Raji (cell line): ENCODE results near the gene HS3ST6.

Experiments
- POLR2A ChIP-seq: IDR thresholded peaks from 2 replicates; pipeline ENCODE4 v1.6.1; 2011; ENCODE audit warnings: low read depth, low read length, control low read depth; ENCODE audit not compliant: insufficient read depth

HS3ST6 gene

DNA sequence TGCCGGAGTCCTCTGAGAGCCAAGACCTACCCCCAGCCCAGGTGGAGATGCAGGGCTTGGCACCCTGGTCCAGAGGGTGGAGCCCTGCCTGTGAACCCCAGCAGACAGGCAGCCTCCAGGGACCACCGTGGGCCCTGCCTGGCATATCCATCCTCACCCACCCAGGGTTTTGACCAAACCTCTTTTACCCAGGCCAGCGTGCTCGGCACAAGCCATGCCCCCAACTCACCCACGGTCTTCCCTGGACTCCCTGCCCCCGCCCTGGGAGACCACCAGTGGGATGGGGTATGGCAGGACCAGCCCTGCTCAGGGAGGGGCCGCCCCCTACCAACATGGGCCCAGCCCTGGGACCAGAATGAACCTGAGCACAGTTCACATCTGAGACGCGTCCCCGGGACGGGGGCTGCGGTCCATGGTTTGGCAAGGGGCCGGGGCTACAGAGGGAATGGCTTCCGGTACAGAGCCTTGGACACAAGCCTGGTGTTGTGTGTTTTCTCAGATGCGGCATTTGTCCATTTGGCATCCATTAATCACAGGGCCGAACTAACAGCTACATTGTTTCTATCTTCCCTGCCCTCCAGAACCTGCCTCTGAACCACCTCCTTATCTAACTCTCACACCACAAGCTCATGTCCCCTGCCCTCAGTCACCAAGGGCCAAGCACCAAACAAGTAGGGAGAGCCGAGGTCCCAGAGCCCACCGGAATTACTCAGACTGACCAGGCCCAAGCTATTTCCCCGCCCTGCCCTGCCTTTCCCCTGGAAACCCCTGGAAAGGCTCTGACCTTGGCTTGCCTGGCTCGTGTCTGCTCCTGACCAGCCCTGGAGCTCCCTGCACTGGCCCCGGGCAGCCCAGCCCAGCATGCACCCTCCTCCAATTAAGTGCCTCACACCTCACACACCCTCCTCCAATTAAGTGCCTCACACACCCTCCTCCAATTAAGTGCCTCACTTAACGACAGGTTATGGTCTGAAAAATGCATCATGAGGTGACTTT is 14.1 kb downstream of the HS3ST6 start:
- no peak for TF ChIP-seq POLR2A

GRCh38 chr16:1903220-1903574 is 15.0 kb downstream of the HS3ST6 start:
- TF ChIP-seq POLR2A: no peak

GRCh38 chr16:1902547-1903219 is 15.5 kb downstream of the HS3ST6 start:
- TF ChIP-seq POLR2A: no peak

DNA sequence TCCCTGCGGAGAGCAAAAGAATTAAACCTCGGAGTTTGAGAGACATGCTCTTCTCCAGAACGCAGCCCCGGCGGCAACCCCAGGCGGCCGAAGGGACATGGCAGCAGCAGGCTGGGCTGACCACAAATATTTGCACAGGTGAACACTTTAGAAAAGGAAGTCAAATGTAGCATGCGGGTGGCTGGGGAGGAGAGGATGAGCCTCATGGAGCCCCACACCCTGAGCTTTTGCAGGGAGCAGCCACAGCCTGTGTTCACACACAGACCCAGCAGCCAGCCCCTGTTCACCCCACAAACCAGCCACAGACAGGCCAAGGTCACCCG is 17.8 kb downstream of the HS3ST6 start:
- no peak for TF ChIP-seq POLR2A

GRCh38 chr16:1899641-1900451 is 18.4 kb downstream of the HS3ST6 start:
- no peak for TF ChIP-seq POLR2A

DNA sequence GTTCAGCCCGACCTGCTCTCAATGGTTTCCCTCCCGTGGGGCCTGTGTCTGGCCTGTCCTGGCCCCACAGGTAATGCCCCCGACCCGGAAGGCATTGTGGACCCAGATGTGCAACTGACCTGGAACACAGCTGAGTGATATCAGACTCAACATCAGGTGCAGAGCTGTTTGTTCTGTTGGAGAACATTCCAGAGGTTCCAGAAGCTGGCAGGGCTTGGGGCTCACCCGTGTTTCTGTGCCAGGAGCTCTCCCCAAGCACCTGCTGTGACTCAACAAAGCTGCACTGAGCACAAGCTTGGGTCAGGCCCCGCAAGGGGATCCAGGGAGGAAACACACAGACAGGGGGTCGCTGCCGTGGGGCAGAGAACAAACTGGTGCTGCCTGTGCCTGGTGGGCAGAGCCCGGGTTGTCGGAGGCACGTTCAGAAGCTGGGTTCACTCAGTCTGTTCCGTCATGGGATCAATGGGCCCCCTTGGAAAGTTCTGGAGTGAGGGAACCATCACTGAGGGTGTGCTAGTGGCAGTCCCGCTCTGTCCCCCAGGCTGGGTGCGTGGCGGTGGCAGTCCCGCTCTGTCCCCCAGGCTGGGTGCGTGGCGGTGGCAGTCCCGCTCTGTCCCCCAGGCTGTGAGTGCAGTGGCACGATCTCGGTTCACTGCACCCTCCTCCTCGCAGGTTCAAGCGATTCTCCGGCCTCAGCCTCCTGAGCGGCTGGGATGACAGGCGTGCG is 22.1 kb downstream of the HS3ST6 start:
- TF ChIP-seq POLR2A: no peak

- no peak for TF ChIP-seq POLR2A
Observed at GRCh38 chr16:1895068-1895467, 23.1 kb downstream of the HS3ST6 start.

GRCh38 chr16:1890708-1891050 is 27.5 kb downstream of the HS3ST6 start:
- no peak for TF ChIP-seq POLR2A

- no peak for TF ChIP-seq POLR2A
Observed at GRCh38 chr16:1890024-1890707, 28.0 kb downstream of the HS3ST6 start.

GRCh38 chr16:1887711-1888354 is 30.4 kb downstream of the HS3ST6 start:
- no peak for TF ChIP-seq POLR2A

GRCh38 chr16:1884889-1885288 is 33.3 kb downstream of the HS3ST6 start:
- TF ChIP-seq POLR2A: no peak

DNA sequence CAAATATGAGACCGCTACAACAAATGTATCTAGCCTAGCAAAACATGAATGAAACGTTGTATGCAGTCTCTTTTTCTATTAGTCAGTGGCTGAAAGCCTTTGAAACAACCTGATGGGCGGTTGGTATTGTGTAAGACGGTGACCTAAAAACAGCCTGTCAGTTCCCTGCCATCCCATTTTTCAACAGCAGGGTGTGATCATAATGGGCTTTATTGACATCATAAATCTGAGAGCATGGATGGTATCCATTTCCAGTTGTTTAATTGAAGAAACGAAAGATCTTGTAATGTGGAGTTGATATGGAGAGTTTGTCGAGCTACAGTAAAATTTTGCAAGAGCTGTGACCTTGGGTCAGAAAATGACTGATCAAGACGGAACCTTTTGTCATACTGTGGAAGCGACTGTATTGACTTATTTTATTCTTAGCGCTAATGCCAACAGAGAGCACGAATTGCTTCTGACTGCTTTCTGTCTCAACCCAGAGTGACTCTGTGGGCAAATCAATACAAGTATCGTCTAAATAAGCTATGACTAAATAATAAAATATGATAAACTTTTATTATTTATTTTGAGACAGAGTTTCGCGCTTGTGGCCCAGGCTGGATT is 34.0 kb downstream of the HS3ST6 start:
- no peak for TF ChIP-seq POLR2A

- TF ChIP-seq POLR2A: no peak
Observed at GRCh38 chr16:1879477-1879876, 38.7 kb downstream of the HS3ST6 start.

GRCh38 chr16:1878256-1878655 is 40.0 kb downstream of the HS3ST6 start:
- no peak for TF ChIP-seq POLR2A
